Activated naive CD4-positive, alpha-beta T cell treated with anti-CD3 and anti-CD28 coated beads, Interleukin-2, amount 50 U/mL, for 72 hours (primary cell): ENCODE data around the gene TMEM192. TPM values are rescaled to one million over a fixed set of nuclear protein-coding genes. Genes with fewer than 3 reads are reported as not detected.
A peak's percentile ranks its signal among the peaks of the same experiment; 100 is the strongest.
"Not testable (repeated sequence)": the region's sequence is repeated elsewhere in the genome, so short reads cannot be mapped to it uniquely, and the experiment has no call there.

ENCODE experiments used
- ATAC-seq, 2 donors: fragments of 150-1000 bp; cut with Tn5 transposase; 2 replicates each; pipeline ENCODE4 v1.10.0; 2021; ENCODE audit warnings: mild to moderate bottlenecking in 2 of 2, moderate library complexity in 2 of 2
- DNase-seq, 2 donors: peaks; one replicate each; pipeline ENCODE4 v3.0.0; 2021 to 2022; ENCODE audit warnings: low spot score in 2 of 2
- H3K27ac Mint-ChIP-seq, 2 donors: one replicate each; pipeline ENCODE4 v1.8.0; 2022; ENCODE audit warnings: mild to moderate bottlenecking in 2 of 2, mixed read lengths in 2 of 2
- H3K36me3 Mint-ChIP-seq, 2 donors: one replicate each; pipeline ENCODE4 v1.8.0; 2022; ENCODE audit warnings: mixed read lengths in 2 of 2
- H3K9me3 Mint-ChIP-seq, 2 donors: one replicate each; pipeline ENCODE4 v1.8.0; 2022; ENCODE audit warnings: mixed read lengths in 2 of 2
- total RNA-seq, 2 donors: library from RNA; stranded (reverse); gene quantifications; one replicate each; pipeline ENCODE4 v1.2.3, GENCODE V29; 2022

Gene TMEM192
- total RNA-seq, 2 donors from 2014 or later, result 8.2 to 11.5 TPM

GRCh38 chr4:165111906-165112367 is 723 bp downstream of the TMEM192 start:
- H3K27ac Mint-ChIP-seq, result peak overlapping the region; percentile 37 to 86
- no peak for ATAC-seq
- DNase-seq, result no peak
- peaks cover 0 to 5% of the 10 kb centered on the region in 2 donors for H3K36me3 Mint-ChIP-seq
- H3K9me3 Mint-ChIP-seq, result no peaks in the 10 kb centered on the region

- Mint-ChIP-seq H3K27ac (no peak overlapping the region), H3K9me3 (no peaks in the 10 kb centered on the region), H3K36me3 (no peaks in the 10 kb centered on the region)
- DNase-seq (no peak), ATAC-seq (no peak)
These were observed 6.1 kb downstream of the TMEM192 start for GRCh38 chr4:165106518-165106917.

GRCh38 chr4:165101641-165102040 is 11.0 kb downstream of the TMEM192 start:
- ATAC-seq, result no peak
- no peak overlapping the region for H3K27ac Mint-ChIP-seq
- no peak for DNase-seq
- H3K9me3 Mint-ChIP-seq, result no peaks in the 10 kb centered on the region
- no peaks in the 10 kb centered on the region for H3K36me3 Mint-ChIP-seq

GRCh38 chr4:165096776-165097175 is 15.9 kb downstream of the TMEM192 start:
- Mint-ChIP-seq H3K36me3 (no peaks in the 10 kb centered on the region), H3K9me3 (no peaks in the 10 kb centered on the region), H3K27ac (no peak overlapping the region)
- DNase-seq (no peak), ATAC-seq (no peak)

GRCh38 chr4:165095291-165095690 is 17.4 kb downstream of the TMEM192 start:
- ATAC-seq (no peak), DNase-seq (no peak)
- Mint-ChIP-seq H3K27ac (no peak overlapping the region), H3K9me3 (no peaks in the 10 kb centered on the region), H3K36me3 (peaks cover 0 to 4% of the 10 kb centered on the region in 2 donors)

- H3K36me3 Mint-ChIP-seq, result peaks cover 0 to 4% of the 10 kb centered on the region in 2 donors
- no peak overlapping the region for H3K27ac Mint-ChIP-seq
- H3K9me3 Mint-ChIP-seq, result no peaks in the 10 kb centered on the region
- DNase-seq (no peak), ATAC-seq (no peak)
These were observed 17.8 kb downstream of the TMEM192 start for GRCh38 chr4:165094873-165095272.

- not testable (repeated sequence) for H3K27ac Mint-ChIP-seq, H3K36me3 Mint-ChIP-seq, H3K9me3 Mint-ChIP-seq, DNase-seq, ATAC-seq
These were observed 20.5 kb downstream of the TMEM192 start for GRCh38 chr4:165092187-165092586.

- Mint-ChIP-seq H3K36me3 (peaks cover 0 to 4% of the 10 kb centered on the region in 2 donors), H3K27ac (no peak overlapping the region), H3K9me3 (no peaks in the 10 kb centered on the region)
- no peak for ATAC-seq
- no peak for DNase-seq
These were observed 24.3 kb downstream of the TMEM192 start for GRCh38 chr4:165088366-165088765.

- Mint-ChIP-seq H3K9me3 (no peaks in the 10 kb centered on the region), H3K36me3 (peaks cover 0 to 4% of the 10 kb centered on the region in 2 donors), H3K27ac (peak overlapping the region in 1 of 2 donors; percentile 67)
- DNase-seq (no peak), ATAC-seq (no peak)
These were observed 26.7 kb downstream of the TMEM192 start for GRCh38 chr4:165085946-165086345.

- H3K9me3 Mint-ChIP-seq, DNase-seq, ATAC-seq, H3K27ac Mint-ChIP-seq, H3K36me3 Mint-ChIP-seq: not testable (repeated sequence)
These were observed 27.9 kb downstream of the TMEM192 start for GRCh38 chr4:165084787-165085186.

GRCh38 chr4:165079476-165079875 is 33.2 kb downstream of the TMEM192 start:
- Mint-ChIP-seq H3K27ac (no peak overlapping the region), H3K9me3 (no peaks in the 10 kb centered on the region), H3K36me3 (peaks cover 0 to 10% of the 10 kb centered on the region in 2 donors)
- ATAC-seq (no peak), DNase-seq (no peak)

- Mint-ChIP-seq H3K36me3 (peaks cover 0 to 10% of the 10 kb centered on the region in 2 donors), H3K27ac (peak overlapping the region in 1 of 2 donors; percentile 55), H3K9me3 (no peaks in the 10 kb centered on the region)
- DNase-seq (no peak), ATAC-seq (no peak)
These were observed 35.6 kb downstream of the TMEM192 start for GRCh38 chr4:165077034-165077578.

- not testable (repeated sequence) for H3K27ac Mint-ChIP-seq, H3K36me3 Mint-ChIP-seq, ATAC-seq, H3K9me3 Mint-ChIP-seq, DNase-seq
These were observed 39.3 kb downstream of the TMEM192 start for GRCh38 chr4:165073346-165073745.

- Mint-ChIP-seq H3K36me3 (no peaks in the 10 kb centered on the region), H3K9me3 (no peaks in the 10 kb centered on the region), H3K27ac (no peak overlapping the region)
- DNase-seq (no peak), ATAC-seq (no peak)
These were observed 42.1 kb downstream of the TMEM192 start for GRCh38 chr4:165070560-165070959.

- ATAC-seq, result no peak
- Mint-ChIP-seq H3K36me3 (no peaks in the 10 kb centered on the region), H3K9me3 (no peaks in the 10 kb centered on the region), H3K27ac (no peak overlapping the region)
- no peak for DNase-seq
These were observed 51.7 kb downstream of the TMEM192 start for GRCh38 chr4:165060938-165061337.

GRCh38 chr4:165059386-165059785 is 53.3 kb downstream of the TMEM192 start:
- DNase-seq (no peak), ATAC-seq (no peak)
- Mint-ChIP-seq H3K36me3 (no peaks in the 10 kb centered on the region), H3K9me3 (no peaks in the 10 kb centered on the region), H3K27ac (no peak overlapping the region)

- no peak overlapping the region for H3K27ac Mint-ChIP-seq
- DNase-seq (no peak), ATAC-seq (no peak)
- H3K36me3 Mint-ChIP-seq, result no peaks in the 10 kb centered on the region
- H3K9me3 Mint-ChIP-seq, result no peaks in the 10 kb centered on the region
These were observed 54.0 kb downstream of the TMEM192 start for GRCh38 chr4:165058666-165059065.

- DNase-seq, result no peak
- Mint-ChIP-seq H3K9me3 (no peaks in the 10 kb centered on the region), H3K27ac (no peak overlapping the region), H3K36me3 (no peaks in the 10 kb centered on the region)
- no peak for ATAC-seq
These were observed 57.1 kb downstream of the TMEM192 start for GRCh38 chr4:165055601-165056000.
